Measurements from ENCODE around the gene CYP51A1. TPM values are rescaled to one million over a fixed set of nuclear protein-coding genes. Genes with fewer than 3 reads are reported as not detected.

Gene CYP51A1
- total RNA-seq, 2 donors from 2014 or later = 62.5 to 74.6 TPM

Other genes starting within 250 kb of the CYP51A1 start
- 10 to 100 TPM; 39.1 to 51.9 TPM for gene AKAP9, start 193.6 kb downstream of the CYP51A1 start, total RNA-seq
- gene LRRD1, start 44.7 kb upstream of the CYP51A1 start, total RNA-seq = not detected
- 10 to 100 TPM; 51.6 to 61.0 TPM for gene KRIT1, start 111.4 kb upstream of the CYP51A1 start, total RNA-seq
- gene ANKIB1, start 111.5 kb upstream of the CYP51A1 start, total RNA-seq = 10 to 100 TPM; 48.8 to 66.8 TPM

All from natural killer cell treated with Interleukin-12 subunit alpha and Interleukin-12 subunit beta and Interleukin-15 and Interleukin-18, amount 100 ng/mL, for 72 hours (primary cell).